HUES64 (cell line): ENCODE measurements around the gene CYP3A7. TPM values are rescaled to one million over a fixed set of nuclear protein-coding genes. Genes with fewer than 3 reads are reported as not detected.
"Not testable (repeated sequence)": the region's sequence is repeated elsewhere in the genome, so short reads cannot be mapped to it uniquely, and the experiment has no call there.

Source experiments
- H3K27ac ChIP-seq: 2 replicates; pipeline ENCODE4 v1.7.0; 2013; ENCODE audit warnings: low read depth, low read length, inconsistent platforms
- H3K27me3 ChIP-seq: 2 replicates; pipeline ENCODE4 v1.6.1; 2013; ENCODE audit warnings: mild to moderate bottlenecking, low read length; ENCODE audit not compliant: insufficient read depth
- H3K36me3 ChIP-seq: 2 replicates; pipeline ENCODE4 v1.6.1; 2013; ENCODE audit warnings: mild to moderate bottlenecking, low read length; ENCODE audit not compliant: insufficient read depth
- H3K4me1 ChIP-seq: 2 replicates; pipeline ENCODE4 v1.6.1; 2013; ENCODE audit warnings: mild to moderate bottlenecking, low read length, moderate library complexity; ENCODE audit not compliant: insufficient read depth
- H3K4me3 ChIP-seq: 2 replicates; pipeline ENCODE4 v1.5.1; 2013; ENCODE audit warnings: mild to moderate bottlenecking, low read length, moderate library complexity
- H3K9ac ChIP-seq: 2 replicates; pipeline ENCODE4 v1.6.1; 2013; ENCODE audit warnings: mild to moderate bottlenecking, low read depth, low read length
- H3K9me3 ChIP-seq: 2 replicates; pipeline ENCODE4 v1.6.1; 2013; ENCODE audit warnings: low read depth, low read length; ENCODE audit not compliant: insufficient read depth
- WGBS: fragments of 150-250, 120-280 bp; methylation state at CpG from one replicate; pipeline ENCODE4 v1.1.7; 2013; ENCODE audit warnings: missing lambda C conversion rate; 5-methylcytosine and 5-hydroxymethylcytosine counted together
- polyA plus RNA-seq, 2 experiments: library from polyadenylated mRNA; stranded (reverse); fragments of 50-300 nt; gene quantifications; one replicate each; pipeline ENCODE4 v1.2.3, GENCODE V29; 2013

CYP3A7 gene
- polyA plus RNA-seq (2013, experiment 1 of 2) = not detected
- polyA plus RNA-seq (2013, experiment 2 of 2) = not detected

GRCh38 chr7:99734987-99735386 lies at the start of gene CYP3A7:
Gene CYP3A7, minus strand, starts transcription at chr7:99735196. Its CDS starts 103 bp downstream, at chr7:99735093.
- peaks cover 3% of the 10 kb centered on the region; the same call in 1 of the 2 replicates for H3K4me1 ChIP-seq
- H3K27ac ChIP-seq = no peak within 1 kb of the TSS
- WGBS = 97% methylated on average over 5 of the region's 5 CpGs

GRCh38 chr7:99784007-99784406 lies 49.0 kb upstream of the CYP3A7 start, which contains the start of gene CYP3A4:
Gene CYP3A4, minus strand, starts transcription at chr7:99784184. Its CDS starts 103 bp downstream, at chr7:99784081.
- Histone ChIP-seq H3K9ac (no peak within 1 kb of the TSS), H3K36me3 (no peaks in the 10 kb centered on the region), H3K4me1 (no peaks in the 10 kb centered on the region), H3K4me3 (no peak within 1 kb of the TSS), H3K27ac (no peak within 1 kb of the TSS), H3K27me3 (no peaks in the 10 kb centered on the region), H3K9me3 (no peaks in the 10 kb centered on the region)

More at GRCh38 chr7:99734987-99735386, at the start of gene CYP3A7:
- Histone ChIP-seq H3K9me3 (no peaks in the 10 kb centered on the region), H3K36me3 (no peaks in the 10 kb centered on the region), H3K4me3 (no peak within 1 kb of the TSS), H3K9ac (no peak within 1 kb of the TSS), H3K27me3 (no peaks in the 10 kb centered on the region)

GRCh38 chr7:99782012-99782953 lies 47.3 kb upstream of the CYP3A7 start:
- H3K4me1 ChIP-seq = no peaks in the 10 kb centered on the region
- WGBS = 81% methylated on average over 4 of the region's 5 CpGs
- no peaks in the 10 kb centered on the region for H3K27me3 ChIP-seq
- H3K4me3 ChIP-seq = no peak overlapping the region
- H3K9me3 ChIP-seq = no peaks in the 10 kb centered on the region
- no peak overlapping the region for H3K9ac ChIP-seq
- no peak overlapping the region for H3K27ac ChIP-seq
- H3K36me3 ChIP-seq = no peaks in the 10 kb centered on the region

GRCh38 chr7:99780588-99780987 lies 45.6 kb upstream of the CYP3A7 start:
- H3K9me3 ChIP-seq = no peaks in the 10 kb centered on the region
- H3K36me3 ChIP-seq = no peaks in the 10 kb centered on the region
- no peaks in the 10 kb centered on the region for H3K4me1 ChIP-seq
- no peak overlapping the region for H3K9ac ChIP-seq
- 96% methylated on average over 1 of the region's 1 CpG for WGBS
- no peak overlapping the region for H3K4me3 ChIP-seq
- H3K27me3 ChIP-seq = no peaks in the 10 kb centered on the region
- no peak overlapping the region for H3K27ac ChIP-seq

- Histone ChIP-seq H3K9ac (no peak overlapping the region), H3K4me3 (no peak overlapping the region), H3K27me3 (no peaks in the 10 kb centered on the region), H3K4me1 (no peaks in the 10 kb centered on the region), H3K9me3 (no peaks in the 10 kb centered on the region), H3K36me3 (no peaks in the 10 kb centered on the region), H3K27ac (no peak overlapping the region)
- 87% methylated on average over 3 of the region's 3 CpGs for WGBS
These were observed 45.0 kb upstream of the CYP3A7 start for GRCh38 chr7:99779949-99780348.

GRCh38 chr7:99778880-99779279 lies 43.9 kb upstream of the CYP3A7 start:
- Histone ChIP-seq H3K27ac (no peak overlapping the region), H3K9me3 (no peaks in the 10 kb centered on the region), H3K9ac (no peak overlapping the region), H3K27me3 (no peaks in the 10 kb centered on the region), H3K4me1 (no peaks in the 10 kb centered on the region), H3K4me3 (no peak overlapping the region), H3K36me3 (no peaks in the 10 kb centered on the region)
- WGBS = 98% methylated on average over 5 of the region's 5 CpGs

GRCh38 chr7:99773395-99773794 lies 38.4 kb upstream of the CYP3A7 start:
- not testable (repeated sequence) for H3K27ac ChIP-seq, H3K27me3 ChIP-seq, H3K4me3 ChIP-seq, H3K4me1 ChIP-seq, H3K36me3 ChIP-seq, H3K9me3 ChIP-seq, H3K9ac ChIP-seq
- 89% methylated on average over 1 of the region's 1 CpG for WGBS

GRCh38 chr7:99772565-99772964 lies 37.6 kb upstream of the CYP3A7 start:
- Histone ChIP-seq H3K27me3 (no peaks in the 10 kb centered on the region), H3K4me1 (no peaks in the 10 kb centered on the region), H3K9ac (no peak overlapping the region), H3K27ac (no peak overlapping the region), H3K9me3 (no peaks in the 10 kb centered on the region), H3K36me3 (no peaks in the 10 kb centered on the region), H3K4me3 (no peak overlapping the region)
- 86% methylated on average over 1 of the region's 1 CpG for WGBS

GRCh38 chr7:99769494-99769893 lies 34.5 kb upstream of the CYP3A7 start:
- not testable (repeated sequence) for H3K9ac ChIP-seq, H3K27ac ChIP-seq, H3K4me3 ChIP-seq, H3K9me3 ChIP-seq, H3K36me3 ChIP-seq, H3K4me1 ChIP-seq, H3K27me3 ChIP-seq
- WGBS = 94% methylated on average over 2 of the region's 3 CpGs

- H3K36me3 ChIP-seq = no peaks in the 10 kb centered on the region
- no peaks in the 10 kb centered on the region for H3K4me1 ChIP-seq
- no peaks in the 10 kb centered on the region for H3K27me3 ChIP-seq
- H3K9ac ChIP-seq = no peak overlapping the region
- H3K9me3 ChIP-seq = no peaks in the 10 kb centered on the region
- no peak overlapping the region for H3K27ac ChIP-seq
- WGBS = 100% methylated on average over 2 of the region's 2 CpGs
- H3K4me3 ChIP-seq = no peak overlapping the region
These were observed 33.5 kb upstream of the CYP3A7 start for GRCh38 chr7:99768471-99768870.

GRCh38 chr7:99767662-99768061 lies 32.7 kb upstream of the CYP3A7 start:
- no CpG with 5 or more reads among the region's 1 CpG for WGBS
- Histone ChIP-seq H3K36me3 (no peaks in the 10 kb centered on the region), H3K9me3 (no peaks in the 10 kb centered on the region), H3K27me3 (no peaks in the 10 kb centered on the region), H3K4me1 (no peaks in the 10 kb centered on the region), H3K4me3 (no peak overlapping the region), H3K9ac (no peak overlapping the region), H3K27ac (no peak overlapping the region)
